ENCODE results near the gene ADARB2. TPM values are rescaled to one million over a fixed set of nuclear protein-coding genes. Genes with fewer than 3 reads are reported as not detected.

The ADARB2 gene
- total RNA-seq, 2 donors from 2014 or later: 1.1 to 1.8 TPM

GRCh38 chr10:1240341-1240775 is 497.0 kb downstream of the ADARB2 start:
- Histone ChIP-seq H3K9ac (ENCODE audit: extremely low read depth, low read length, poor library complexity, severe bottlenecking) (peak overlapping the region; percentile 6), H3K4me3 (ENCODE audit: low read length) (no peak overlapping the region), H3K27ac (ENCODE audit: low read depth, low read length) (no peak overlapping the region), H3K4me1 (ENCODE audit: control insufficient read depth, insufficient read depth, low read length) (peaks cover 6% of the 10 kb centered on the region), H3K36me3 (ENCODE audit: control insufficient read depth, insufficient read depth, low read length) (no peaks in the 10 kb centered on the region), H3K9me3 (ENCODE audit: control insufficient read depth, low read length) (no peaks in the 10 kb centered on the region), H3K27me3 (ENCODE audit: control insufficient read depth, insufficient read depth, low read length, poor library complexity, severe bottlenecking) (no peaks in the 10 kb centered on the region)
- Mint-ChIP-seq H3K4me3 (peak overlapping the region; percentile 47), H3K9me3 (peaks cover 14% of the 10 kb centered on the region), H3K4me1 (peaks cover 2% of the 10 kb centered on the region), H3K36me3 (ENCODE audit: low read depth) (no peaks in the 10 kb centered on the region), H3K27ac (peak overlapping the region; percentile 95), H3K27me3 (ENCODE audit: insufficient read depth) (no peaks in the 10 kb centered on the region)
- 0 to 13% methylated on average over 2 to 8 of the region's 8 CpGs for WGBS, 2 experiments (ENCODE audit: insufficient coverage in 1 of 2, insufficient read length in 1 of 2)
- peak; percentile 93 for DNase-seq
- no peak for TF ChIP-seq CTCF (conservative IDR thresholded peaks at IDR 0.05)

- H3K4me1 ChIP-seq (ENCODE audit: control insufficient read depth, insufficient read depth, low read length): no peaks in the 10 kb centered on the region
- no peaks in the 10 kb centered on the region for H3K36me3 ChIP-seq (ENCODE audit: control insufficient read depth, insufficient read depth, low read length)
- TF ChIP-seq CTCF (conservative IDR thresholded peaks at IDR 0.05): no peak
- H3K9ac ChIP-seq (ENCODE audit: extremely low read depth, low read length, poor library complexity, severe bottlenecking): no peak overlapping the region
- no peak overlapping the region for H3K4me3 ChIP-seq (ENCODE audit: low read length)
- peak; percentile 33 for DNase-seq
- Mint-ChIP-seq H3K27ac (no peak overlapping the region), H3K4me3 (no peak overlapping the region), H3K4me1 (peaks cover 5% of the 10 kb centered on the region), H3K27me3 (ENCODE audit: insufficient read depth) (no peaks in the 10 kb centered on the region), H3K9me3 (peaks cover 12% of the 10 kb centered on the region), H3K36me3 (ENCODE audit: low read depth) (peaks cover 2% of the 10 kb centered on the region)
- no peak overlapping the region for H3K27ac ChIP-seq (ENCODE audit: low read depth, low read length)
- 96 to 97% methylated on average over 4 to 9 of the region's 9 CpGs for WGBS, 2 experiments (ENCODE audit: insufficient coverage in 1 of 2, insufficient read length in 1 of 2)
- H3K27me3 ChIP-seq (ENCODE audit: control insufficient read depth, insufficient read depth, low read length, poor library complexity, severe bottlenecking): no peaks in the 10 kb centered on the region
- H3K9me3 ChIP-seq (ENCODE audit: control insufficient read depth, low read length): no peaks in the 10 kb centered on the region
Measured at GRCh38 chr10:1233031-1233430, 504.3 kb downstream of the ADARB2 start.

GRCh38 chr10:1232164-1232911 is 505.0 kb downstream of the ADARB2 start:
- no peaks in the 10 kb centered on the region for H3K27me3 Mint-ChIP-seq (ENCODE audit: insufficient read depth)
- Histone ChIP-seq H3K36me3 (ENCODE audit: control insufficient read depth, insufficient read depth, low read length) (no peaks in the 10 kb centered on the region), H3K27me3 (ENCODE audit: control insufficient read depth, insufficient read depth, low read length, poor library complexity, severe bottlenecking) (no peaks in the 10 kb centered on the region), H3K9me3 (ENCODE audit: control insufficient read depth, low read length) (no peaks in the 10 kb centered on the region), H3K4me1 (ENCODE audit: control insufficient read depth, insufficient read depth, low read length) (no peaks in the 10 kb centered on the region), H3K27ac (ENCODE audit: low read depth, low read length) (no peak overlapping the region), H3K9ac (ENCODE audit: extremely low read depth, low read length, poor library complexity, severe bottlenecking) (no peak overlapping the region), H3K4me3 (ENCODE audit: low read length) (no peak overlapping the region)
- WGBS, 2 experiments (ENCODE audit: insufficient coverage in 1 of 2, insufficient read length in 1 of 2): 77 to 94% methylated on average over 2 to 9 of the region's 9 CpGs
- H3K4me3 Mint-ChIP-seq: no peak overlapping the region
- H3K4me1 Mint-ChIP-seq: peaks cover 5% of the 10 kb centered on the region
- H3K9me3 Mint-ChIP-seq: peaks cover 14% of the 10 kb centered on the region
- peaks cover 2% of the 10 kb centered on the region for H3K36me3 Mint-ChIP-seq (ENCODE audit: low read depth)
- no peak for DNase-seq
- no peak overlapping the region for H3K27ac Mint-ChIP-seq
- TF ChIP-seq CTCF (conservative IDR thresholded peaks at IDR 0.05): no peak
